CD4-positive, alpha-beta T cell treated with Interleukin-10 for 1 hour (primary cell): ENCODE data around the gene ITPRID1.

ENCODE experiments used
- DNase-seq: peaks from one replicate; pipeline ENCODE4 v3.0.0-alpha.2; 2020

Gene ITPRID1

DNA sequence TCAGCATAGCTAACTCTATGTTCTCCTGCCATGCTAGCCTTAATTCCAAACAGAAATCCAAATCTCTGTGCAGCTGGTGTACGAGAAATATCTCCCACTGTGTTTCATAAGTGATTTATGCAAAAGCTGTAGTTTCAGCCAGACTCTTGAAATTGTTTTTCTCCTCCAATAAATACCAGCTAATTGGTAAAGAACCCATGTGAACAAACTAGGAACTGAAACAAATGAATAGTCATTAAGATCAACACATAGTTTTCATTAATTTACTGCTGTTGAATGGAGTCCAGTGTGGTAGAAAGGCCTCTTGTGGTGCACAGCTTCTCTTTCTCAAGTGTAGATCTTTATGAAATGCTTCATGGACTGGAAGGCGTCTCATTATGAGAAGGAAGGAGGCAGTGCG, 191.5 kb downstream of the ITPRID1 start:
- no peak for DNase-seq

DNA sequence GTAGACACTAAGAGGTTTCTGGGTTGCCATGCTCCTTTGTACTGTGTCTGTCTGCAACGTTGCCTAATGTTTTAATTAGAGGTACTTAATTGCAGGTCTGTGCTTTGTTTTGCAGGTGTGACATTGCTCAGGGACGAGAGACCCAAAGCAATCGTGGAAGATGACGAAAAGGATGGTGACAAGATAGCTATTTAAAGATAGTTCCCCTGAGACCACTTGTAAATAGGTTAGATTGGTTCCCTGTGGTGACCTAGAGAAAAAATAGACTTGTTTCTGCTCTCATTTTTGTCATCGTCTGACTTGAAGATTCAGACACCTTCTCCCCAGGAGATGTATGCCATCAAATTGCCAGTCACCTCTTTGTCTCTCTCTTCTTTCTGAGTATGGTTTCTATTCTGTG, 193.2 kb downstream of the ITPRID1 start:
- no peak for DNase-seq
